Stomach (tissue), 9 donors: ENCODE results near the gene FHL1. TPM values are rescaled to one million over a fixed set of nuclear protein-coding genes. Genes with fewer than 3 reads are reported as not detected.
"Not testable (repeated sequence)": the region's sequence is repeated elsewhere in the genome, so short reads cannot be mapped to it uniquely, and the experiment has no call there.

ENCODE experiments used
- DNase-seq, 2 donors: peaks; one replicate each; pipeline versions ENCODE4 v3.0.0 to v3.0.0-alpha.2; 2013 to 2019
- H3K27ac ChIP-seq, 5 donors: fragments of 200-600 bp in 4 of 5; sonication (generic) in 4 of 5; one replicate each; pipeline ENCODE4 v1.5.1; 2013 to 2019; ENCODE audit warnings: mild to moderate bottlenecking in 1 of 5, moderate library complexity in 1 of 5
- H3K27me3 ChIP-seq, 3 donors: fragments of 200-600 bp; sonication (generic); one replicate each; pipeline ENCODE4 v1.5.1; 2017 to 2019; ENCODE audit warnings: mixed run types in 1 of 3
- H3K36me3 ChIP-seq, 4 donors: fragments of 200-600 bp; sonication (generic); 1 replicate in 3 of 4; 2 replicates in 1 of 4; pipeline ENCODE4 v1.5.1; 2016 to 2019
- H3K4me1 ChIP-seq, 4 donors: fragments of 200-600 bp; sonication (generic); one replicate each; pipeline ENCODE4 v1.5.1; 2016 to 2019
- H3K4me3 ChIP-seq, 4 donors: fragments of 200-600 bp; sonication (generic) in 3 of 4; one replicate each; pipeline ENCODE4 v1.5.1; 2016 to 2019; ENCODE audit warnings: mild to moderate bottlenecking in 1 of 4
- H3K9me3 ChIP-seq, 4 donors: fragments of 200-600 bp; sonication (generic); one replicate each; pipeline ENCODE4 v1.5.1; 2016 to 2019
- CTCF ChIP-seq, 7 experiments: fragments of 450-650 bp in 4 of 7; fragments of 200-600 bp in 3 of 7; sonication (generic) in 3 of 7; IDR thresholded peaks; one replicate each; pipeline ENCODE4 v1.5.1; 2016 to 2019; ENCODE audit warnings: antibody characterized with exemption in 7 of 7, control low read depth in 2 of 7, mild to moderate bottlenecking in 1 of 7
- EP300 ChIP-seq: sonication (generic); formaldehyde crosslinking; IDR thresholded peaks from one replicate; pipeline ENCODE4 v1.6.1; 2017; ENCODE audit warnings: antibody characterized with exemption
- POLR2A ChIP-seq, 4 donors: fragments of 450-650 bp; IDR thresholded peaks; one replicate each; pipeline ENCODE4 v1.6.1; 2016; ENCODE audit warnings: antibody characterized with exemption in 4 of 4, control low read depth in 2 of 4, mild to moderate bottlenecking in 1 of 4, moderate library complexity in 1 of 4
- POLR2AphosphoS5 ChIP-seq, 3 donors: sonication (generic); formaldehyde crosslinking; IDR thresholded peaks; one replicate each; pipeline ENCODE4 v1.6.1; 2016; ENCODE audit warnings: antibody characterized with exemption in 3 of 3
- WGBS, 5 donors: extraction: QIAGEN DNeasy Blood & Tissue Kit in 3 of 5; methylation state at CpG; one replicate each; pipeline versions ENCODE4 v1.1.5 to v1.1.7; 2013 to 2018; 5-methylcytosine and 5-hydroxymethylcytosine counted together
- intact Hi-C: fragments of 100-400 bp; cut with DNase I; formaldehyde crosslinking; loops from one replicate; pipeline ENCODE4 v1.15.1; 2023; ENCODE audit warnings: low total_unique reads
- polyA plus RNA-seq, 3 donors: library from polyadenylated mRNA; stranded (reverse); fragments of 200-250 nt; gene quantifications; one replicate each; pipeline ENCODE4 v1.2.3, GENCODE V29; 2013
- total RNA-seq, 5 donors: library from RNA; depleted of rRNA; stranded (reverse); fragments of >200 nt; gene quantifications; one replicate each; pipeline versions ENCODE4 v1.1.0 to v1.2.3, GENCODE V29; 2014 to 2016
- donor health status: healthy with polysubstance abuse.
- donor health status: Bipolar disorder and iron deficiency.
- donor health status: healthy.

Gene FHL1
- total and polyA plus RNA-seq, 8 donors = 101 to 1,286 (median 337) TPM

DNA sequence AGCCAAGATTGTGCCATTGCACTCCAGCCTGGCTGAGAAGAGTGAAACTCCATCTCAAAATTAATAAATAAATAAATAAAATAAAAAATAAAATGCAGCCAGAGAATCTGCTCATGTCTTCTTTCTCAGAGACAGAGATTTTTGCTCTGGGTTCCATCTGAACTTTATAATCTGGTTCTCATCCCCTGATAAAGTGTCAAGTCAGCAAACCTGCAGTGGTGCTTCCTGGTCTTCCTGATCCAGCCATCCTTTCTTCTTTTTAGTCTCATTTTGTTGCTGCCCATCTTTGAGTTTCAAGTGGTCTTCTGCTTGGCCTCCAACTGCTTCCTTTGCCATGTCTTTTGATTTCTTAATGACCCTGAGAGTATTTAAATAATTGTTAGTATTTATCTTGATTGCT is 79.7 kb downstream of the FHL1 start:
- no peak for DNase-seq
- TF ChIP-seq POLR2AphosphoS5 (IDR thresholded peaks at IDR 0.05) = no peak
- TF ChIP-seq CTCF (IDR thresholded peaks at IDR 0.05) = no peak
- TF ChIP-seq POLR2A (IDR thresholded peaks at IDR 0.05) = no peak
- TF ChIP-seq EP300 = no peak
- peaks cover 0 to 58% (median 36%) of the 10 kb centered on the region in 4 donors for H3K36me3 ChIP-seq
- H3K4me1 ChIP-seq = no peaks in the 10 kb centered on the region
- no peaks in the 10 kb centered on the region for H3K9me3 ChIP-seq
- no peaks in the 10 kb centered on the region for H3K27me3 ChIP-seq
- H3K4me3 ChIP-seq = no peak overlapping the region
- intact Hi-C loops = no loop called here
- H3K27ac ChIP-seq = no peak overlapping the region

GRCh38 chrX:136227948-136228838 is 80.9 kb downstream of the FHL1 start:
- Histone ChIP-seq H3K27ac (no peak overlapping the region), H3K27me3 (no peaks in the 10 kb centered on the region), H3K36me3 (peaks cover 0 to 51% (median 34%) of the 10 kb centered on the region in 4 donors), H3K9me3 (no peaks in the 10 kb centered on the region), H3K4me3 (no peak overlapping the region), H3K4me1 (no peaks in the 10 kb centered on the region)
- 73 to 86% (median 82%) methylated on average over 8 of the region's 8 CpGs for WGBS, 5 donors
- no peak for TF ChIP-seq EP300
- no peak for TF ChIP-seq CTCF (IDR thresholded peaks at IDR 0.05)
- no peak for TF ChIP-seq POLR2A (IDR thresholded peaks at IDR 0.05)
- TF ChIP-seq POLR2AphosphoS5 (IDR thresholded peaks at IDR 0.05) = no peak
- intact Hi-C loops = no loop called here
- no peak for DNase-seq

DNA sequence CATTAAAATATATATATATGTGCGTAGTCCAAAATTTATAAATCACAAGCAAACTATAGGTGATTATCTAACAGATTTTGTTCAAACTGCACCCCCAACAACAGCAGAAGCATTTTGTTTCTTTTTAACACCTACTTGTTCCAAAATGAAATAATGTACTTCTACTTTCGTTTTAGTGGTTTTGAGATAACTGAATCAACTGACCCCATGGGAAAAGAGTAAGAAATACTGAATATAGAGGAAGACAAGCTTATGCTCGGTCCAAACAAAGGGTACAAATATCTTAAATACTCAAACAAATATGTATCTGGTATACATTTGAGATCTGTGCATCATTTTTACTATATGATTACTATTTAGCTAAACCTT is 81.5 kb downstream of the FHL1 start:
- DNase-seq = no peak
- Histone ChIP-seq H3K4me3 (no peak overlapping the region), H3K4me1 (no peaks in the 10 kb centered on the region), H3K36me3 (peaks cover 0 to 45% (median 33%) of the 10 kb centered on the region in 4 donors), H3K9me3 (no peaks in the 10 kb centered on the region), H3K27me3 (no peaks in the 10 kb centered on the region), H3K27ac (no peak overlapping the region)
- intact Hi-C loops = no loop called here
- TF ChIP-seq POLR2AphosphoS5 (IDR thresholded peaks at IDR 0.05) (no peak), EP300 (no peak), POLR2A (IDR thresholded peaks at IDR 0.05) (no peak), CTCF (IDR thresholded peaks at IDR 0.05) (no peak)
- WGBS, 5 donors = 52 to 73% (median 61%) methylated on average over 3 of the region's 3 CpGs

DNA sequence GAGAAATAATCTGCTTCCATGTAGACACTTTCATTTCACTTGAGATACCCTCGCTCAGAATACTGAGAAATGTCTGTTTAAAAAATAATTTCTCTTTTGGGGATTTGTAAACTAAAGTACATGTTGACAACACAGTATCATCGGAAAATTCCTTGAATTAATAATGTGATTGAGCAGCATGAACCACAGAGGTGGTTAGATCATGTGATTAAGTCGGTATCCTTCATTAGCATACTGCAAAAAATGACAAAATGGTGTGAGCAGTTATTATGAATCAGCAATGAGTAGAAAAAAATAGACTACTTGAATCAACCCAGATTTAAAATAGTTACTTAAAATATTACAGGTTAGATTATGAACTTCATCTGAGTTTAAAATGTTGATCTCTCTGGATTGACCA is 89.7 kb downstream of the FHL1 start:
- Histone ChIP-seq H3K27ac (no peak overlapping the region), H3K36me3 (peaks cover 0 to 31% (median 23%) of the 10 kb centered on the region in 4 donors), H3K27me3 (no peaks in the 10 kb centered on the region), H3K9me3 (no peaks in the 10 kb centered on the region), H3K4me1 (no peaks in the 10 kb centered on the region), H3K4me3 (no peak overlapping the region)
- WGBS, 5 donors = 67 to 92% (median 81%) methylated on average over 3 of the region's 3 CpGs
- TF ChIP-seq POLR2AphosphoS5 (IDR thresholded peaks at IDR 0.05) (no peak), EP300 (no peak), POLR2A (IDR thresholded peaks at IDR 0.05) (no peak), CTCF (IDR thresholded peaks at IDR 0.05) (no peak)
- no peak for DNase-seq
- intact Hi-C loops = no loop called here

- WGBS, 5 donors = 86 to 100% (median 91%) methylated on average over 1 to 4 of the region's 4 CpGs
- H3K27ac ChIP-seq, H3K4me3 ChIP-seq, H3K4me1 ChIP-seq, intact Hi-C loops, H3K9me3 ChIP-seq, H3K27me3 ChIP-seq, DNase-seq: not testable (repeated sequence)
- peaks cover 0 to 38% (median 25%) of the 10 kb centered on the region in 4 donors for H3K36me3 ChIP-seq
These were observed 90.5 kb downstream of the FHL1 start for GRCh38 chrX:136237849-136238248.
